ENCODE measurements around the gene ELK3.
A peak's percentile ranks its signal among the peaks of the same experiment; 100 is the strongest.

ELK3 gene

DNA sequence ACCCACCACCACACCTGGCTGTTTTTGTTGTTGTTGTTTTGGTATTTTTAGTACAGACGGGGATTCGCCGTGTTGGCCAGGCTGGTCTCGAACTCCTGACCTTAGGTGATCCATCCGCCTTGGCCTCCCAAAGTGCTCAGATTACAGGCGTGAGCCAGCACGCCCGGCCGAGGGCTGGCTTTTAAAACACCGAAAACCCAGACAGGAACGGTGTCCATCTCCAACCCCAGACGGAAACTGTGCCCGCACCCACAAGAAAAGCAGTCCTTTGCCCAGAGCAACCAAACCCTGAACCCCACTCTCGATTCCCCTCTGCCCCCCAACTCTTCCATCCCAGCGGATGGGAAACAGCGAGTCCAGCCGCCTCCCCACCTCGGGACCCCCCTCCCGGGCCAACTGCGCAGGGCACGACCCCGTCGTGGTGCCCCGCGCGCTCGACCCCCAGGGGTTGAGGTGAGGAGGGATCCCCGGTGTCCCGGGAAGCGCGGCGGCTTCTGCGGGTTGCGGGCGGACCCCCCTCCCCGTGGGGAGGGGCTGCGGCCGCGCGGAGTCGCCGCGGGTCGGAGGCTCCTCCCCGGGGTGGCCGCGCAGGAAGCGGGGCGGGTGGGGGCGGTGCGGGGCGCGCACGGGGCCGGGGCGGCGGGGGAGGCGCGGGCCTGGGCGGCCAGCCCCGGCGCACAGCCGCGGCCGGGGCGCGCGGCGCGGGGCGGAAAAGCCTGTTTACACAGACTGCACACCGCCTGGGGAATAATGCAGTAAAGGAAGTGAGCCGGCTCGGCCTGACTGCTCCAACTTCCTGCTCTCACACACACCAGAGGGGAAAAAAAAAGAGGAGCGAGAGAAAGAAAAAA lies at the start of gene ELK3:
TSS of gene ELK3 (plus strand) at position 651 of the 851 bp plus-strand sequence.
- DNase-seq (ENCODE audit: low read depth in 3 of 3), result peak in 2 of 3 experiments; percentile 26 to 46

DNA sequence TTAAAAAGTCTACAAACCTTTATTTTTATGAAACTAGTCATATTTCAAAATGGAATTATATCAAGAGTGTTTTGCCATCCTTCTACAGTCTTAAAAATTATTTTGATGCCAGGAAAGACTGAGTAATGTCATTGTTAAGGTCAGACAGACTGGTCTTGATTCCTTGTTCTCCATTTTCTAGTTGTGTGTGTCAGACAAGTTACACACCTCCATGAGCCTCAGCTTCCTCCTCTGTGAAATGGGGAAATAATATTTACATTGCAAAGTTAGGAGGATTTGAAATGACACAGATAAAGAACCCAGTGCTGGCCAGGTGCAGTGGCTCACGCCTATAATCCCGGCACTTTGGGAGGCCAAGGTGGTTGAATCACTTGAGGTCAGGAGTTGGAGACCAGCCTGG lies 47.4 kb upstream of the ELK3 start:
- DNase-seq (ENCODE audit: low read depth in 3 of 3), result no peak

DNA sequence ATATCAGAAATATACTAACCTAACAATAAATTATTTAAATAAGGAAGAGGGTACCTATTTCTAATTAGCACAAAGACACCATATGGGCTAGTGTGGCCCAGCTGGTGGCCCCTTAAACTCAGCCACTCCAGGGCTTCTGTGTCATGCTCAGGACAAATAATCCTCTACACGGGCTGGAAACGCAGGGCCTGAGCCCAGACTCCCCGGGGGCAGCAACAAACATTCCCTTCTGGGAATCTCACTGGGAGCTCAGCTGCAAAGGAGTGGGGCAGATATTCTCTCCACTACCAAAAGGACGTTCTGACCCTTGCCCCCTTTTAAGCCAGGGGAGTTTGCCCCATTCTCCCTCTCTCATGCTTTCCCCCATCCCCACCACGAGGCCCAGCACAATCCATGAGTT lies 43.7 kb upstream of the ELK3 start:
- no peak for DNase-seq (ENCODE audit: low read depth in 3 of 3)

GRCh38 chr12:96152164-96152563 lies 42.0 kb upstream of the ELK3 start:
- no peak for DNase-seq (ENCODE audit: low read depth in 3 of 3)

- DNase-seq (ENCODE audit: low read depth in 3 of 3), result no peak
These were observed 40.9 kb upstream of the ELK3 start for GRCh38 chr12:96153131-96153725.

GRCh38 chr12:96155181-96155580 lies 39.0 kb upstream of the ELK3 start:
- DNase-seq (ENCODE audit: low read depth in 3 of 3), result no peak

DNA sequence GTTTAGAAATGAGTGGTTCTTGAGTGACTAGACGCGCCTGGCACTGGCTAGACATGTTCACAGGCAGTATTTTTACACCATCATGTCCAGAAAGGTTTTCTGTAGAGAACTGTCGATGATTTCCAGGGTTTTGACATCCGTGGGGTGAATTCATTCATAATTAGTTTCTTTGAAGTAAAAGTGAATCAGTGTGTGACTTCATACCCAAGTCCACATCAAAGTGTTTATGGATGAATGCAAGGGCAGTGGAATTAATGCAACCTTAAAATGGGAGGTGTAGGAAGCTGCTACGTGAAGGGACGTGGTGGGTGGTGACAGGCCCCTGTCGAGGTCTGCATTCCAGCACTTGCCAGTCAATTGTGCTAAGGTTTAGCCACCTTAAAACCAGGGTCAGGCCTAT lies 38.4 kb upstream of the ELK3 start:
- no peak for DNase-seq (ENCODE audit: low read depth in 3 of 3)

DNA sequence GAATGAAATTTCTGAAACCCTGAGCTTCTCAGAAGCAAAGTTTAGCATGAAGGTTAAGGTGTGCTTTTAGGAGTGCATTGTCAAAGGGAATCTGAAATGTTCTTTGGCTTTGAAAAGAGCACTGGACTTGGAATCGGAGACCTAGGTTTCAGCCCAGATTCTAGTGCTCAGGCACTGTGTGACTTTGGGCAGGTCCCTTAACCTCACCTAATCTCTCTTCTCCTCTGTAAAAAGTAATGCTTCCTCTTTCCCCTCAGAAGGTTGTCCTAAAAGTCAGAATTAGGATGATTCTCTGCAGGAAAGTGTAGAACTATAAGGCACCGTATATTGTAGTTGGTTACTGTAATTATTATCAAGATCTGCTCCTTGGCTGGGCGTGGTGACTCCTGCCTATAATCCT lies 38.0 kb upstream of the ELK3 start:
- no peak for DNase-seq (ENCODE audit: low read depth in 3 of 3)

DNA sequence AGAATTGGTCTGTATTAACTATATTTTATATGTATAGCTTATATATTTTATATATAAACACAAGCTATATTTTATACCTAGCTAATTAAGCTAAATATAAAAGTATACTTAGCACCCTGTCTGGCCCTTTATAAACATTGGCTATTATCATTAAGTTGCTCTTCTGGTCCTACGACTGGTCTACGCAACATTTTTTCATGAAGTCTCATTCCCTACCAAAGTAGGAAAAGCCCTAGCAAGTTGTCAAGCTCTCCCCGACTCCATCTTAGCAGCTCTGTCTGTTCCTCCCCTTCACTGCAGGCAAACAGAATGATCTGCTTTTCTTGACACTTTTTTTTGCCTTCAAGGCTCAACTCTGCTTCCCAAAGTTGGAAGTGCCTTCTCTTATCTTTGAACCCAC lies 36.7 kb upstream of the ELK3 start:
- no peak for DNase-seq (ENCODE audit: low read depth in 3 of 3)

DNA sequence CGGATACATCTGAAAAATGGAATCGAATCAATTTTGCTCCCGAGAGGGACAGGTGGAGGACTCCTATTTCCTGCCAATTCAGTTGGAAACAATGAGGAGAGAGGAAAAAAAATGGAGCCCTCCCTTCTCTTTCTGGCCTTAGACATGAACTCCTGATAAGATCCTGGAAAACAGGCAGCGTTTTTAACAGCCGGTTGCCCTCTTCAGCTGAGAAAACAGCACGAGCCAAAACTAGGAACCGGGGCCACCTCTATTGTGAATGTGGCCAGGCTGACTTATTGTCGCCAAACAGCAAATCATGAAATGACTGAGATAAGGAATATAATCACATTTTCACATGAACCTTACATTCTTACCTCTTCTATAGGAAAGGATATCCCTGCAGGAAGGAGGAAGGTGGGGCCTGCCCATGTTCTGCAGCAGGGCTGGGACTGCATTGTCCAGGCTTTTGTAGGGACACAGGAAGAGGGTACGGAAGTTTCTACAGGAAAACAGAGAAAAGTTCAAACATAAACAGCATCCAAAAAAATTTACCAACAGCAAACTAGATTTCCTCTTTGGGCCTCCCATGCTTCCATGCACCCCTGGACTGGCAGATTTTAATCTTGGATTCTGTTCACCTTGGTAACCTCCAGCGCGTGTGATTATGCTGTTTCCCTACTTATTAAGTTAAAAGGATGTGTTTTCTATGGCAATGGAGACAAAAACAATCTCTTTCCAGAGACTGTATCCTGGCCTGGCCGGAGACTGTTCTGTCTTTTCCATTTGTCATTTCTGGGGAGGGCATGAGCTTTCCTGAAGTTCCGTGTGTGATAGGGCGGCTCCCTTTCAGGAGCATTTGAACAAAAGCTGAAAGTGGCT lies 29.0 kb upstream of the ELK3 start:
- DNase-seq (ENCODE audit: low read depth in 3 of 3), result no peak

DNA sequence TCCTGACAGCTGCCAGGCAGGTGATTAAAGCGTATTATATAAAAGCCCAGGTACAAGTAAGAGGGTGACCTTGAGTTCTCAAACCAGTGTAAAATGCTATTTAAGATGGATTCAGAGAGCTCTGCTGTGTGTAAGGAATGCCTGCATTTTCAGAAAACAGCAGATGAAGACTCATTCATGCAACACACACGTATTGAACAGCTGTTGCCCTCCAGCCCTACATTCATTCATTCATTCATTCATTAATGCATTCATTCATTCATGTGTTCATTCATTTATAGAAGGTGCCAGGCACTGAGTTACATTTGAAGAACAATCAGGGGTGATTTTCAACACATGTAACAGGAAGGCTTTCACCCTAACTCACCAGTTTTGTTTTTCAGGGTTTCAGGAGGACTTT lies 27.4 kb upstream of the ELK3 start:
- no peak for DNase-seq (ENCODE audit: low read depth in 3 of 3)

DNA sequence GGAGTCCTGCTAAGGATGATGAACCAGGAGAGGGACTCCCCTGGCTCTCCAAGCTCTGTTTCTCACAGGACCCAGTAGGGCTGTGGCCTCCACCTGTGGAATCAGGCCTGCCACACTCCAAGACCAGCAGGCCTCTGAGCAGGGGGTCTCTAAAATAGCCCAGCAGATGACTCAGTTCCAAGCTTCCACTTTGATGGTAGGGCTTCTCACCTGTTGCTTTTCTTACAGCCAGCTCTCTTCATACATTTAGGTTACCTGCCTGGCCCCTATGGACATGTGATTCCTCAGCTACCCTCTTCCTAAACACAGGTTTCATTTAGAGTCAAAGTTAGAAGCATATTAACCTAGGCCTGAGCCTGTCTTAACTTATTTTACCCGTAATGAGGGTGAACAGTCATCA lies 26.7 kb upstream of the ELK3 start:
- DNase-seq (ENCODE audit: low read depth in 3 of 3), result no peak

- no peak for DNase-seq (ENCODE audit: low read depth in 3 of 3)
These were observed 23.8 kb upstream of the ELK3 start for GRCh38 chr12:96170328-96170727.

- no peak for DNase-seq (ENCODE audit: low read depth in 3 of 3)
These were observed 23.4 kb upstream of the ELK3 start for GRCh38 chr12:96170762-96171161.

DNA sequence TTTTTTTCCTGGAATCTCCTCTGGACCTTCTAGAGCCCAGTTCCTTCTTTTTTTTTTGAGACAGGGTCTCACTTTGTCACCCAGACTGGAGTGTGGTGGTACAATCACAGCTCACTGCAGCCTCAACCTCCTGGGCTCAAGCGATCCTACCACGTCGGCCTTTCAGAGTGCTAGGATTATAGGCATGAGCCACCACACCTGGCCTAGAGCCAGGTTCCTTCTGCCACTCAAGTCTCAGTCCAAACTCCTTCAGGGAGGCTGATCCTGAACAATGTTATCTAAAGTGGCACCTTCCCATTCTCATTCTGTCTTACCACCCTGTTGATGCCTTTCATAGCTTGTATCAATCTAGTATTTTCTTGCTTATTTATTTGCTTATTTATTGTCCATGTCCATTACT lies 22.3 kb upstream of the ELK3 start:
- no peak for DNase-seq (ENCODE audit: low read depth in 3 of 3)

GRCh38 chr12:96172981-96173380 lies 21.2 kb upstream of the ELK3 start:
- DNase-seq (ENCODE audit: low read depth in 3 of 3), result no peak

GRCh38 chr12:96176575-96176974 lies 17.6 kb upstream of the ELK3 start:
- no peak for DNase-seq (ENCODE audit: low read depth in 3 of 3)

GRCh38 chr12:96177013-96177412 lies 17.2 kb upstream of the ELK3 start:
- peak; percentile 47 to 71 (median 71) for DNase-seq (ENCODE audit: low read depth in 3 of 3)

DNA sequence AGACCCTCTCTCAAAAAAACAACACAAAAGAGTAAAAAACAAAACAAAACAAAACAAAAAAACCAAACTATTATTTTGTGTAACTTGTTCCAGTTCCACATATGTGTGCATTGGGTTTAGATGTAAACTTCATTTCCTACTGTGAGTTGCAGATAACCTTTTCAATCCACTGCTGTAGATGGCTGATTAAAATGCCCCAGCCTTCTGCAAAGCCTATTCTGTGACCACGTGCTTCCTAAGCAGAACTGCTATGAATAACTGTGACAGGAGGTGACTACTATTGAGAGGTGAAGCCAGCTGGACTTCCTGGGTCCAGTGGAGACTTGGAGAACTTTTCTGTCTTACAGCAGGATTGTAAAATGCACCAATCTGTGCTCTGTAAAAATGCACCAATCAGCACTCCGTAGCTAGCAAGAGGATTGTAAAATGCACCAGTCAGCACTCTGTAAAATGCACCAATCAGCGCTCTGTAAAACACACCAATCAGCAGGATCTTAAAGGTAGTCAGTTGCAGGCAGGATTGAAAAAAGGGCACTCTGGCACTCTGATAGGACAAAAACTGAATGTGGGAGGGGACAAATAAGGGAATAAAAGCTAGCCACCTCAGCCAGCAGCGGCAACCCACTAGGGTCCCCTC lies 10.3 kb upstream of the ELK3 start:
- no peak for DNase-seq (ENCODE audit: low read depth in 3 of 3)

- no peak for DNase-seq (ENCODE audit: low read depth in 3 of 3)
These were observed 8.3 kb upstream of the ELK3 start for GRCh38 chr12:96185914-96186313.

DNA sequence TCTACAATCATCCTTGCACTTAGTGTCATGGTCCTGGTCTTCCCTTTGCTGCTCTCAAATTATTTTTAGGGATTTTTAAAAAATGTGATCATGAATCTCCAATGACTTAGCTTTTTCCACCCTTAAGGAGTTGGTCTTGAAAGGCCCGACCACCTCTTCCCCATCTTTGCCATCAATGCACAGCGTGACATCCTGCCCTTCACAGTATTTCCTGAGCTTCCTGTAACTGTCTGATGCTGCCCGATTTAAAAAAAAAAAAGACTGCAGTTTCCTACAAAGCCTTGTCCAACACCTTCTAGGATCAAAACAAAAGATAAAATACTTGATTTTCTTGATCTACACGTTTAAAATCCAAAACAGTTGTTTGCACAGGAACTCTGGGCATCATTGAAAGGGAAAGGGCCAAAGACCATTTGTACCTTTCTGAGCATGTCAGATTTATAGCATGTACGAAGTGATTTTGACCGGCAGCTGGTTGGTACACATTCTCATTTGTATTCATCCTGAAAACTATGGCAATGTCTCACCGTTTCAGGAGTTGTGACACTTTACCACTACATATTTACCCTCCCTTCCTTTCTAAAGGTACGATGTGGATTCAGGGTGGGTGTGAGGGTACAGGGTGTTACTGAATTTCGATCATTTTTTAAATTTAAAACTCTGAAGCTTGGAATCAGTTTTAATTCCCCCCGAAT lies 7.4 kb upstream of the ELK3 start:
- DNase-seq (ENCODE audit: low read depth in 3 of 3), result no peak
